SK-N-SH treated with all-trans-retinoic acid at 6 μM for 48 hours (cell line): ENCODE results near the gene GUK1.

ENCODE experiments used
- ARNTL ChIP-seq: fragments of 450-650 bp; formaldehyde crosslinking; IDR thresholded peaks from 2 replicates; pipeline ENCODE4 v1.5.0; 2020; ENCODE audit warnings: low read depth, mild to moderate bottlenecking, moderate library complexity, borderline replicate concordance
- BACH2 ChIP-seq: fragments of 250-450 bp; sonication (Bioruptor Pico); IDR thresholded peaks from 2 replicates; pipeline ENCODE4 v1.9.0; 2021; ENCODE audit warnings: mild to moderate bottlenecking, borderline replicate concordance
- CREB5 ChIP-seq: fragments of 250-450 bp; sonication (Bioruptor Pico); IDR thresholded peaks from 2 replicates; pipeline ENCODE4 v1.5.1; 2020; ENCODE audit warnings: low read depth, mild to moderate bottlenecking, moderate library complexity
- CSDC2 ChIP-seq: fragments of 250-450 bp; sonication (Bioruptor Pico); IDR thresholded peaks from 2 replicates; pipeline ENCODE4 v1.5.0; 2020; ENCODE audit warnings: mild to moderate bottlenecking, moderate library complexity
- ESRRG ChIP-seq: fragments of 250-450 bp; sonication (Bioruptor Pico); IDR thresholded peaks from 2 replicates; pipeline ENCODE4 v1.6.1; 2021; ENCODE audit warnings: mild to moderate bottlenecking
- GLIS3 ChIP-seq: fragments of 250-450 bp; sonication (Bioruptor Pico); IDR thresholded peaks from 2 replicates; pipeline ENCODE4 v1.5.0; 2020; ENCODE audit warnings: mild to moderate bottlenecking, moderate library complexity
- PATZ1 ChIP-seq: fragments of 250-450 bp; sonication (Bioruptor Pico); IDR thresholded peaks from 2 replicates; pipeline ENCODE4 v1.8.0; 2020; ENCODE audit warnings: mild to moderate bottlenecking, moderate library complexity, borderline replicate concordance
- PPARA ChIP-seq: fragments of 250-450 bp; sonication (Bioruptor Pico); IDR thresholded peaks from 2 replicates; pipeline ENCODE4 v1.5.0; 2020; ENCODE audit warnings: mild to moderate bottlenecking, borderline replicate concordance
- TCF4 ChIP-seq: fragments of 250-450 bp; sonication (Bioruptor Pico); IDR thresholded peaks from 2 replicates; pipeline ENCODE4 v1.8.0; 2021; ENCODE audit warnings: mild to moderate bottlenecking, moderate library complexity, borderline replicate concordance
- ZFP3 ChIP-seq: fragments of 250-450 bp; sonication (Bioruptor Pico); IDR thresholded peaks from 2 replicates; pipeline ENCODE4 v1.5.0; 2020; ENCODE audit warnings: mild to moderate bottlenecking, moderate library complexity
- ZNF70 ChIP-seq: fragments of 450-650 bp; formaldehyde crosslinking; IDR thresholded peaks from 2 replicates; pipeline ENCODE4 v1.5.0; 2020; ENCODE audit warnings: mild to moderate bottlenecking, moderate library complexity
- TF ChIP-seq, protein P1 (sequence below): fragments of 250-450 bp; sonication (Bioruptor Pico); IDR thresholded peaks from 2 replicates; pipeline ENCODE4 v1.5.1; 2021; ENCODE audit warnings: mild to moderate bottlenecking, moderate library complexity

GRCh38 chr1:228136901-228137300 lies 3.2 kb upstream of the GUK1 start:
- no peak for TF ChIP-seq ZFP3
- no peak for TF ChIP-seq PATZ1 (CRISPR knock-in tag)
- TF ChIP-seq CREB5 (CRISPR knock-in tag) = no peak
- no peak for TF ChIP-seq ZNF70 (CRISPR knock-in tag)
- TF ChIP-seq, protein P1, sequence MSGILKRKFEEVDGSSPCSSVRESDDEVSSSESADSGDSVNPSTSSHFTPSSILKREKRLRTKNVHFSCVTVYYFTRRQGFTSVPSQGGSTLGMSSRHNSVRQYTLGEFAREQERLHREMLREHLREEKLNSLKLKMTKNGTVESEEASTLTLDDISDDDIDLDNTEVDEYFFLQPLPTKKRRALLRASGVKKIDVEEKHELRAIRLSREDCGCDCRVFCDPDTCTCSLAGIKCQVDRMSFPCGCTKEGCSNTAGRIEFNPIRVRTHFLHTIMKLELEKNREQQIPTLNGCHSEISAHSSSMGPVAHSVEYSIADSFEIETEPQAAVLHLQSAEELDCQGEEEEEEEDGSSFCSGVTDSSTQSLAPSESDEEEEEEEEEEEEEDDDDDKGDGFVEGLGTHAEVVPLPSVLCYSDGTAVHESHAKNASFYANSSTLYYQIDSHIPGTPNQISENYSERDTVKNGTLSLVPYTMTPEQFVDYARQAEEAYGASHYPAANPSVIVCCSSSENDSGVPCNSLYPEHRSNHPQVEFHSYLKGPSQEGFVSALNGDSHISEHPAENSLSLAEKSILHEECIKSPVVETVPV (CRISPR knock-in tag) = no peak
- TF ChIP-seq ARNTL = no peak
- TF ChIP-seq TCF4 (CRISPR knock-in tag) = no peak
- TF ChIP-seq BACH2 (CRISPR knock-in tag) = no peak
- no peak for TF ChIP-seq GLIS3 (CRISPR knock-in tag)
- TF ChIP-seq CSDC2 (CRISPR knock-in tag) = no peak
- TF ChIP-seq PPARA = no peak
- no peak for TF ChIP-seq ESRRG (CRISPR knock-in tag)
